Activated CD8-positive, alpha-beta memory T cell treated with anti-CD3 and anti-CD28 coated beads, Interleukin-2, amount 50 U/mL, for 48 hours (primary cell): ENCODE results near the gene NOTUM.

Source experiments
- DNase-seq: peaks from one replicate; pipeline ENCODE4 v3.0.0-alpha.2; 2020

The NOTUM gene

DNA sequence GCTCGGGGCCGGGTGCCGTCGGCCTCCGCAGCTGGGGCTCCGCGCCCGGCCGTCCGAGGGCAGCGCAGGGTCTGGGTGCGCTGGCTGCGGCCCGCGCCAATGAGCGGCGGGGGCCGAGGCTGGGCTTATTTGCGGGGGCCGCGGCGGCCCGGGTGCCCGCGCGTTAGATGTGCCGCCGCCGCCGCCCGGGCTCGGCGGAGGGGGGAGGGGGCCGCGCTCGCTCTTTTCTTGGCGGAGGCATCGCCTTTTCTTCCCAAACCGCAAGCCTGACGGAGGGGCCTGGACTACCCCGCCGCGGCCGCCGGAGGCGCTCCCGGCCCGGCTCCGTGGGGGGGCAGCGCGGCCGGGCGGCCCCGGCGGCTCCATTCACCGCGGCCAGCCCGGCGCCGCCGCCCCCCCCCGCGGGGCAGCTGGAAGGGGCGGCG lies at the start of gene NOTUM:
Gene NOTUM, minus strand, starts transcription at position 101 of the 425 bp plus-strand sequence. CDS start 278 bp downstream, outside the sequence.
- no peak for DNase-seq

DNA sequence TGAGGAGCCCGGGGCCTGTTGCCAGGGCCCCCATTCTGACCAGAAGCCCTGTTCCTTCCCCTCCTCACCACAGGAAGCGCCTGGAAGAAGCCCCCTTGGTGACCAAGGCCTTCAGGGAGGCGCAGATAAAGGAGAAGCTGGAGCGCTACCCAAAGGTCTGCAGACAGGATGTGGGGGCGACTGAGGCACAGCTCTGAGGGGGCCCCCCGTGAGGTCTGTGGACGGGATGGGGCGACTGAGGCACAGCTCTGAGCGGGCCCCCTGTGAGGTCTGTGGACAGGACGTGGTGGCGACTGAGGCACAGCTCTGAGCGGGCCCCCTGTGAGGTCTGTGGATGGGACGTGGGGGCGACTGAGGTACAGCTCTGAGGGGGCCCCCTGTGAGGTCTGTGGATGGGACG lies 48.4 kb upstream of the NOTUM start:
- no peak for DNase-seq

DNA sequence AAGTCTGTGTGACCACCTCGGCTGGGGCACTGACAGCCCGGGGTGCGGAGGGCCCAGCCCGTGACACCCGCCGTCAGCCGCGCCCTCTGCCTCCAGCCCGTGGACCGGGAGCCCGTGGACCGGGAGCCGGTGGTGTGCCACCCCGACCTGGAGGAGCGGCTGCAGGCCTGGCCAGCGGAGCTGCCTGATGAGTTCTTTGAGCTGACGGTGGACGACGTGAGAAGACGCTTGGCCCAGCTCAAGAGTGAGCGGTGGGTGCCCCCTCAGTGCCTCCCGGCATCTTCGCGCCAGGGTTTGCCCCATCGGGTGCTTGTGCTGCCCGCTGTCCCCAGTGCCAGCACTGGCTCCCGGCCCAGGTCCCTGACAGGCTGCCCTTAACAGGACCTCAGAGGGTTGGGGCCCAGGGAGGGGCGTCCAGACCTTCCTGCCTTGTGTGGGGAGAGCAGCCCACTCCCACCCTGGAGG lies 48.0 kb upstream of the NOTUM start:
- no peak for DNase-seq

DNA sequence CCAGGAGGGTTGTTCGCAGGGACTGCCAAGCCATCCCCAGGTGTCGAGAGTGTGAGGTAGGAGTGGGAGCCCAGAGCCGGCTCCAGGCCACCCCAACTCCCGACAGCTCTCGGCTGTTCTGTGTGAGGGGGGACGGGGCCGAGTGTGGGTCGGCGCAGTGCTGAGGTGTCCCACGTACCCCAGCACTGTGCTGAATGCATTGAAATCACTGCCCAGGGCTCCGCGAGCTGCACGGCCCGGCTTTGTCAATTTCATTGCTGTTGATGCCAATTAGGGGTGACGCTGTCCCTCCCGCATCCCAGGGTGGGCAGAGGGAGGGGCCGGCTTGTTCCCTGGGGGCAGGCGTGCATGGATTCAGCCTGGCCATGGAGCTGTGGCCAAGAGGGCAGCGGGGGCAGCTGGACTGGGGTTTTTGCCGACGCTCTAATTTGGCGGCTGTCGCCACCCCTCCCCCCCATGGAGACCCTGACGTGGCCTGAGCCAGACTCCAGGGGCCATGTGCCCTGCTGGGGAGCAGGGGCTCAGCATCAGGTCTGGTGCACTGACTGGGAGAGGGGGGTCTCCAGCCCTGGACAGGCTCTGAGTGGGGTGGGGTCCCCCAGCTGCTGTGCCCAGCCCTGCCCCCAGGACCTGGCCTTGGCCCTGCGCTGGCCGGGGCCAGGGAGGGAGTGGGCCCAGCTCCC lies 47.4 kb upstream of the NOTUM start:
- DNase-seq = no peak

- DNase-seq = no peak
Observed at GRCh38 chr17:82007495-82008257, 46.7 kb upstream of the NOTUM start.

GRCh38 chr17:82007228-82007494 lies 46.2 kb upstream of the NOTUM start:
- no peak for DNase-seq

GRCh38 chr17:82006468-82007227 lies 45.7 kb upstream of the NOTUM start:
- no peak for DNase-seq

- DNase-seq = no peak
Observed at GRCh38 chr17:82005701-82006348, 44.8 kb upstream of the NOTUM start.

DNA sequence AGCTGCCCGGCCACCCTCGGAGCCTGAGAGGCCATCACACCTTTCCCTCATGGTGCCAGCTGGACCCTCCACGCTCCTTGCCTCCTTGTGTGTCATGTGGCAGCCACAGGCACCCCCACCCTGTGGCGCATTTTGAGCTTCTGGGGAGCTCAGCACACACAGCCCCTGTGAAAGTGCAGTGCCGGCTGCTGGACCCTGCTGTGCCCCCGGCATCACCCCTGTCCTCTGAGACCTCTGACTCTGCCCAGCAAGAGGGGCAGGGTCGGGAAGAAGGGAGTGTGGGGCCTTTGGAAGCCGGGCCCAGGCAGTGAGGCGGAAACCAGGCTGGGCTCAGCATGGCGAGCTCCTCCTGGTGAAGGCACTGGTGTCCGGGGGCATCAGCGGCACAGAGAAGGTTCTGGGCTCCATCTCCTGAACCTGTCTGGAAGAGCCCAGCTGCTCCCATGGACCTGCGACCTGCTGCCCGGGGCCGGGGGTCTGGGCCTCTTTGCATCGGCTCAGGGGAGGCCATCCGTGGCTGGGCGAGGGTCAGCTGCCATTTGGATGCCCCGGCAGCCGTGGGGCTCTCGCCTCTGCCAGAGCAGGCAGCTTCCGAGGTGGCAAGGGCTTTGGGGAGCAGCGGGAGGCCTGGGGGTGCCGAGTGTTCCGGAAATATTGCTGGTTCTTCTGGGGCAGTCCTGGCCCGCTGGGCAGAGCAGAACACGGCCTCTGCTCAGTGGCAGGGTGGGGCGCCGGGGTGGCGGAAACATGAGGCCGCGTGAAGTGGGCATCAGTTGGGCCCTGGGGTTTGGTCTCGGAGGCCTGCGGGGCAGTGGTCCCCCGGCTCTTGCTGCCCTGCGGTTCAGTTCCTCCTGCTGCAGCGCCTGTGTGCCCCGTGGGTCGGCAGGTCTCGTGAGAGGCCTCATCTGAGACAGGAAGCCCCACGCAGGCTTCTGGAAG lies 43.8 kb upstream of the NOTUM start:
- no peak for DNase-seq

DNA sequence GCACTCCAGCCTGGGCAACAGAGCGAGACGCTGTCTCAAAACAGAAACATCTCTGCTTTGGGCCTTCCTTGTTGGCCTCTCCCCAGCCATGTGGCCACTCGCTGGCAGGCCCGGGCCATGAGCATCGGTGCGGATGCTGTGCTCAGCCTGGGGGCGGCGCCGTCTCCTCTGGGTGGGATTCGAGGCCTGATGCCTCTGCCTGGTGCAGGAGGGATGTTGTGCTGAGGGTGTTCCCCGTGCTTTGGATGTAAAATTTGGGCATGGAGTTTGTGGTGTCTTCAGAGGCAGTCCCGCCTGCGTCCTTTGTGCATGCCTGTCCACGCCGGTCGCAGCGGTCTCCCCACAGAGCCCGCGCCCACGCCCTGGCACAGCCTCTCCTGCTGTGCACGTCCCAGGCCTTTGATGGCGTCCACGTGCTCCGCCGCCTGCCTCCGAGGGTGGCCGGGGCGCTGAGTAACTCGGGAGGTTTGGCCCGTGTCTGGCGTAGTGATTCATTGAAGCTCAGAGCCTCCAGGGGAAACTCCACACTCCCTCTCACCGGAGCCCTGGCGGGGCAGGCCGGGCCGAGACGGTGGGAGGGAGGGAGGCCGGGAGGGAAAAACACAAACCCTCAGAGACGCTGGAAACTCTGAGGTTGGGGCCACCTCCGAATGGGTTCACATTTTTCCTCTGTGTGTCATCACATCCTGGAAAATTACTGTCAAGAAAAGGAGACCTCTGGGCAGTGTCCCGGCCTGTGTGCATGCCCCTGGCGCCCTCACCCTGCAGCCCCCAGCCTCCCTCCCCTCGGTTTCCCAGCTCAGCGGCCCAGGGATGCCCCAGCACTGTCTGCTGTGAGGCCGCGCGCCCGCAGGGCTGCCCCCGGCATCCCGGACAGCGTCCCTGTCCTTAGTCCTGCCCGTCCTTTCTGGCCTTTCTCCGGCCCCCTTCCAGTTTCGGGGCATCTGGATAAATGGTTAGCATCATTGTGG lies 42.7 kb upstream of the NOTUM start:
- no peak for DNase-seq

GRCh38 chr17:82001571-82002056 lies 40.6 kb upstream of the NOTUM start:
- no peak for DNase-seq

DNA sequence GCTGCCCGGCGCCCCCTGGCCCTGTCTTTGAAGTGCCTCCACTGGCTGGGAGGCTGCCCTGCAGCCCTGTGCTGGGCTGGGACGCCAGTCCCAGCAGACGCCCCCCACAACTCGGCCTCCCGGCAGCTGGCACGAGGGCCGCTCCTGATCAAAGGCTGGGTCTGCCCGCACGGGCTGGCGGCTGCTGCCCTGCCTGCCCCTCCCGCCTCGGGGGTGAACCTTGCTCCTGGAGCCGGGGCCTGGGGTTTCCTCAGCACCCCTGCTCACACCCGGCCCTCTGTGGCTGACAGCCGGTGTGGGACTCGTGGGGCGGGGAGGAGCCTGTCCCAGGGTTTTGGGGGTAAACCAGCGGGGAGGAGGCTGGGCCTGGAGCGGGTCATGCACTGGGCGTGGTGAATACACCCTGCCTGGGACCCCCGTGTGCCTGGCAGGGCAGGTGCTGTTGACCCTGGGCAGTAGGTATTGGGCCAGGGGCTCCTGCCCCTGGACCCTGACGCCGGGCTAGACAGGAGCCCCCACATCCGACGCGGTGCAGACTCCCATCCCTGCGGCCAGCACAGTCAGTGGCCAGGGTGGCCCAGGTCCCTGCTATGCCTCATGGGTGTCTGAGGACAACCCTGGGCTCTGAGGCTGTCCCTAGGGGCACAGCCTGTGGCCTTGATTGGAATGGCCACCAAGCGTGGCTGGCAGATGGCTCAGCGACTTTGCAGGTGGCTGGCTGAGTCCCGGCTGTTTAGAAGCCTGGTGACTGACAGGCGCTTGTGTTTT lies 40.0 kb upstream of the NOTUM start:
- no peak for DNase-seq

- DNase-seq = no peak
Observed at GRCh38 chr17:81999976-82000802, 39.2 kb upstream of the NOTUM start.

- DNase-seq = no peak
Observed at GRCh38 chr17:81999587-81999975, 38.6 kb upstream of the NOTUM start.

- no peak for DNase-seq
Observed at GRCh38 chr17:81998691-81999438, 37.9 kb upstream of the NOTUM start.

DNA sequence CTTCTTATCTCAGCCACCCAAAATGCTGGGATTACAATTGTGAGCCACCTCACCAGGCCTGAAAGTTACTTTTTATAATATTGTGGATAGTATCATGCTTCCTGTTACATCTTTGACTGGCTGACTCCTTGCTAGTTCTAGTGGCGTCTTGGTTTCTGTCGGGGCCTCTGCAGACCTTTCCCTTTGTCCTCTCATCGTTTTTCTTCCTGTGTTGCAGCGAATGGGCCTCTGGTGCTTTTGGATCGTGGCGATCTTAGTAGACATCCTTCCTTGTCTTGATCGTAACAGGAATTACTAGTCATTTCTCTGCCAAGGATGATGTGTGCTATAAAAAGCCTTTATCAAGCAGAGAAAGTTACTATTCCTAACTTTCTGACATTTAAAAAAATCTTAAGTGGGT lies 37.2 kb upstream of the NOTUM start:
- no peak for DNase-seq

- no peak for DNase-seq
Observed at GRCh38 chr17:81996757-81997441, 35.9 kb upstream of the NOTUM start.
